Measurements from ENCODE around the gene MAGEF1. TPM values are rescaled to one million over a fixed set of nuclear protein-coding genes. Genes with fewer than 3 reads are reported as not detected.

MAGEF1 gene
- polyA plus RNA-seq, 6 donors from 2014 or later: 26.2 to 48.5 (median 46.9) TPM

- Mint-ChIP-seq H3K9me3 (no peaks in the 10 kb centered on the region), H3K4me3 (peak overlapping the region in 7 of 8 donors; percentile 65 to 89 (median 79)), H3K36me3 (no peaks in the 10 kb centered on the region), H3K27me3 (peaks cover 0 to under 1% (median 0%) of the 10 kb centered on the region in 3 donors), H3K4me1 (peaks cover 30 to 42% (median 31%) of the 10 kb centered on the region in 3 donors), H3K27ac (peak overlapping the region in 5 of 6 donors; percentile 27 to 95 (median 74))
- ATAC-seq (ENCODE audit: low read depth in 2 of 2) (peak; percentile 96 to 99), DNase-seq (peak; percentile 69)
Observed at GRCh38 chr3:184676927-184677326, 34.9 kb downstream of the MAGEF1 start.

GRCh38 chr3:184674626-184675025, 37.2 kb downstream of the MAGEF1 start:
- no peak overlapping the region for H3K27ac Mint-ChIP-seq
- no peaks in the 10 kb centered on the region for H3K9me3 Mint-ChIP-seq
- ATAC-seq (ENCODE audit: low read depth in 2 of 2) (no peak), DNase-seq (no peak)
- H3K4me3 Mint-ChIP-seq: no peak overlapping the region
- peaks cover 0 to 18% (median 16%) of the 10 kb centered on the region in 3 donors for H3K27me3 Mint-ChIP-seq
- H3K36me3 Mint-ChIP-seq: no peaks in the 10 kb centered on the region
- H3K4me1 Mint-ChIP-seq: peaks cover 31 to 40% (median 39%) of the 10 kb centered on the region in 3 donors

- no peaks in the 10 kb centered on the region for H3K9me3 Mint-ChIP-seq
- no peak for ATAC-seq (ENCODE audit: low read depth in 2 of 2)
- H3K4me3 Mint-ChIP-seq: no peak overlapping the region
- H3K4me1 Mint-ChIP-seq: peaks cover 18 to 28% (median 26%) of the 10 kb centered on the region in 3 donors
- no peaks in the 10 kb centered on the region for H3K36me3 Mint-ChIP-seq
- peaks cover 0 to 18% (median 16%) of the 10 kb centered on the region in 3 donors for H3K27me3 Mint-ChIP-seq
- H3K27ac Mint-ChIP-seq: peak overlapping the region in 3 of 6 donors; percentile 26 to 61 (median 29)
- no peak for DNase-seq
Observed at GRCh38 chr3:184672977-184673870, 38.6 kb downstream of the MAGEF1 start.

GRCh38 chr3:184672335-184672734, 39.5 kb downstream of the MAGEF1 start:
- Mint-ChIP-seq H3K36me3 (no peaks in the 10 kb centered on the region), H3K4me3 (no peak overlapping the region), H3K27me3 (peaks cover 4 to 23% (median 19%) of the 10 kb centered on the region in 3 donors), H3K9me3 (no peaks in the 10 kb centered on the region), H3K4me1 (peaks cover 9 to 19% (median 17%) of the 10 kb centered on the region in 3 donors), H3K27ac (no peak overlapping the region)
- ATAC-seq (ENCODE audit: low read depth in 2 of 2) (no peak), DNase-seq (no peak)

GRCh38 chr3:184670091-184670602, 41.7 kb downstream of the MAGEF1 start:
- ATAC-seq (ENCODE audit: low read depth in 2 of 2): no peak
- Mint-ChIP-seq H3K4me3 (no peak overlapping the region), H3K27me3 (peaks cover 4 to 33% (median 30%) of the 10 kb centered on the region in 3 donors), H3K9me3 (no peaks in the 10 kb centered on the region), H3K4me1 (peaks cover 3 to 12% (median 3%) of the 10 kb centered on the region in 3 donors), H3K36me3 (no peaks in the 10 kb centered on the region), H3K27ac (no peak overlapping the region)
- no peak for DNase-seq

- Mint-ChIP-seq H3K27me3 (peaks cover 4 to 33% (median 30%) of the 10 kb centered on the region in 3 donors), H3K27ac (no peak overlapping the region), H3K4me3 (no peak overlapping the region), H3K4me1 (peaks cover 7 to 12% (median 8%) of the 10 kb centered on the region in 3 donors), H3K36me3 (no peaks in the 10 kb centered on the region), H3K9me3 (no peaks in the 10 kb centered on the region)
- no peak for DNase-seq
- no peak for ATAC-seq (ENCODE audit: low read depth in 2 of 2)
Observed at GRCh38 chr3:184669578-184669977, 42.3 kb downstream of the MAGEF1 start.

GRCh38 chr3:184666442-184666841, 45.4 kb downstream of the MAGEF1 start:
- DNase-seq (no peak), ATAC-seq (ENCODE audit: low read depth in 2 of 2) (no peak)
- Mint-ChIP-seq H3K4me1 (peaks cover 16 to 19% (median 19%) of the 10 kb centered on the region in 3 donors), H3K9me3 (no peaks in the 10 kb centered on the region), H3K36me3 (no peaks in the 10 kb centered on the region), H3K27me3 (peaks cover 4 to 37% (median 25%) of the 10 kb centered on the region in 3 donors), H3K4me3 (no peak overlapping the region), H3K27ac (no peak overlapping the region)

- H3K36me3 Mint-ChIP-seq: no peaks in the 10 kb centered on the region
- ATAC-seq (ENCODE audit: low read depth in 2 of 2): no peak
- H3K27ac Mint-ChIP-seq: peak overlapping the region in 3 of 6 donors; percentile 34 to 58 (median 57)
- no peak for DNase-seq
- H3K27me3 Mint-ChIP-seq: peaks cover 4 to 24% (median 12%) of the 10 kb centered on the region in 3 donors
- no peaks in the 10 kb centered on the region for H3K9me3 Mint-ChIP-seq
- H3K4me3 Mint-ChIP-seq: peak overlapping the region in 3 of 8 donors; percentile 22 to 47 (median 35)
- H3K4me1 Mint-ChIP-seq: peaks cover 11 to 21% (median 19%) of the 10 kb centered on the region in 3 donors
Observed at GRCh38 chr3:184665101-184665500, 46.8 kb downstream of the MAGEF1 start.

- Mint-ChIP-seq H3K4me1 (peaks cover 11 to 24% (median 22%) of the 10 kb centered on the region in 3 donors), H3K36me3 (no peaks in the 10 kb centered on the region), H3K9me3 (no peaks in the 10 kb centered on the region), H3K27ac (peak overlapping the region in 1 of 6 donors; percentile 89), H3K4me3 (no peak overlapping the region), H3K27me3 (peaks cover 4 to 22% (median 12%) of the 10 kb centered on the region in 3 donors)
- DNase-seq (no peak), ATAC-seq (ENCODE audit: low read depth in 2 of 2) (no peak)
Observed at GRCh38 chr3:184663756-184664155, 48.1 kb downstream of the MAGEF1 start.

- Mint-ChIP-seq H3K4me1 (peaks cover 11 to 26% (median 25%) of the 10 kb centered on the region in 3 donors), H3K9me3 (no peaks in the 10 kb centered on the region), H3K27me3 (peaks cover 4 to 22% (median 12%) of the 10 kb centered on the region in 3 donors), H3K27ac (no peak overlapping the region), H3K4me3 (no peak overlapping the region), H3K36me3 (no peaks in the 10 kb centered on the region)
- DNase-seq (no peak), ATAC-seq (ENCODE audit: low read depth in 2 of 2) (no peak)
Observed at GRCh38 chr3:184663356-184663755, 48.5 kb downstream of the MAGEF1 start.

GRCh38 chr3:184662187-184662586, 49.7 kb downstream of the MAGEF1 start:
- peaks cover 0 to 14% (median 10%) of the 10 kb centered on the region in 3 donors for H3K27me3 Mint-ChIP-seq
- no peak for ATAC-seq (ENCODE audit: low read depth in 2 of 2)
- H3K4me1 Mint-ChIP-seq: peaks cover 11 to 33% (median 30%) of the 10 kb centered on the region in 3 donors
- no peak for DNase-seq
- no peaks in the 10 kb centered on the region for H3K9me3 Mint-ChIP-seq
- H3K36me3 Mint-ChIP-seq: no peaks in the 10 kb centered on the region
- peak overlapping the region in 1 of 6 donors; percentile 68 for H3K27ac Mint-ChIP-seq
- H3K4me3 Mint-ChIP-seq: no peak overlapping the region

GRCh38 chr3:184660931-184661330, 50.9 kb downstream of the MAGEF1 start:
- Mint-ChIP-seq H3K9me3 (no peaks in the 10 kb centered on the region), H3K27me3 (peaks cover 0 to 6% (median 0%) of the 10 kb centered on the region in 3 donors), H3K4me3 (no peak overlapping the region), H3K4me1 (peaks cover 11 to 43% (median 33%) of the 10 kb centered on the region in 3 donors), H3K27ac (no peak overlapping the region), H3K36me3 (no peaks in the 10 kb centered on the region)
- ATAC-seq (ENCODE audit: low read depth in 2 of 2): no peak
- no peak for DNase-seq
